ENCODE results near the gene GP1BA.
"Not testable (repeated sequence)": the region's sequence is repeated elsewhere in the genome, so short reads cannot be mapped to it uniquely, and the experiment has no call there.

Gene GP1BA

GRCh38 chr17:4901648-4902344 lies 30.3 kb upstream of the GP1BA start:
- DNase-seq: no peak

- DNase-seq: no peak
Measured at GRCh38 chr17:4902540-4902939, 29.5 kb upstream of the GP1BA start.

GRCh38 chr17:4903051-4903818 lies 28.8 kb upstream of the GP1BA start, which contains the start of gene CHRNE:
Gene CHRNE, minus strand, starts transcription at chr17:4903098. Its CDS starts 35 bp downstream, at chr17:4903063.
- DNase-seq: peak; percentile 72 to 79

- DNase-seq: not testable (repeated sequence)
Measured at GRCh38 chr17:4906642-4907041, 25.4 kb upstream of the GP1BA start.

DNA sequence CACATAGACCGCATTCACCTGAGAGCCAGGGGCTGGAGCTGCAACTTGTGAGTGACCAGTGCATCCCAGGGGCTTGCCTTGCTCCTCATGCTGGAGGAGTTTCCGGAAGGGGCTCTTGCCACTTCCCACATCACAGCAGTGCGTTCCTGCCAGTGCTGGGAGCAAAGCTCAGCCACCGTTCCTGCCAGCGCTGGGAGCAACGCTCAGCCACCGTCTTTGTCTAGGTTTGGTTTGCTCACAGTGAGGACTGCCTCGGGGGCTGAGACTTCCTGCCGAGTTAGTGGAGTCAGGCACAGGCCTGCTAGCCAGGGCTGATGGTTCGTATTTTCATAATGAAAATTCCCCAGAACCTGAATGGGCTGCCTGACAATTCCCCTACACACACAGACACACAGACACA lies 23.8 kb upstream of the GP1BA start:
- no peak for DNase-seq

- peak; percentile 58 to 62 for DNase-seq
Measured at GRCh38 chr17:4908711-4909496, 23.2 kb upstream of the GP1BA start.

GRCh38 chr17:4913994-4914393 lies 18.1 kb upstream of the GP1BA start:
- DNase-seq: no peak

- DNase-seq: not testable (repeated sequence)
Measured at GRCh38 chr17:4914551-4914950, 17.5 kb upstream of the GP1BA start.

DNA sequence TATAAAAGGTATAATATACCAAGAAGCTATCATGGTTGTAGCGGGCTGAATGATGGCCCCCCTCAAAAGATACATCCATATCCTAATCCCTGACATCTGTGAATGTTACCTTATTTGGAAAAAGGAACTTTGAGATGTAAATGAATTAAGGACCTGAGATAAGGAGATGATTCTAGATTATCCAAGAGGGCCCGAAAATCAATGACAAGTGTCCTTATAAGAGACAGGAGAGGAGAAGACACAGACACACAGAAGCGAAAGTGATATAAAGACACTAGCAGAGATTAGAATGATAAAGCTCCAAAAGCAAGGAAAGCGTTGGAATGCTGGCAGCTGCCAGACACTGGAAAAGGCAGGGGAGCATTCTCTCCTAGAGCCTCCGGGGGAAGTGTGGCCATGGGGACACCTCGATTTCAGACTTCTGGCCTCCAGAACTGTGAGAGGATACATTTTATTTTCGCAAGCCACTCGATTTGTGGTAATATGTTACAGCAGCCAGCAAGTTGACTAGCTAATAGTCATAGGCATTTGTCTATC lies 12.5 kb upstream of the GP1BA start:
- DNase-seq: no peak

- no peak for DNase-seq
Measured at GRCh38 chr17:4920351-4921048, 11.6 kb upstream of the GP1BA start.

- no peak for DNase-seq
Measured at GRCh38 chr17:4921320-4921719, 10.8 kb upstream of the GP1BA start.

GRCh38 chr17:4926577-4927335 lies 5.3 kb upstream of the GP1BA start:
- DNase-seq: not testable (repeated sequence)

DNA sequence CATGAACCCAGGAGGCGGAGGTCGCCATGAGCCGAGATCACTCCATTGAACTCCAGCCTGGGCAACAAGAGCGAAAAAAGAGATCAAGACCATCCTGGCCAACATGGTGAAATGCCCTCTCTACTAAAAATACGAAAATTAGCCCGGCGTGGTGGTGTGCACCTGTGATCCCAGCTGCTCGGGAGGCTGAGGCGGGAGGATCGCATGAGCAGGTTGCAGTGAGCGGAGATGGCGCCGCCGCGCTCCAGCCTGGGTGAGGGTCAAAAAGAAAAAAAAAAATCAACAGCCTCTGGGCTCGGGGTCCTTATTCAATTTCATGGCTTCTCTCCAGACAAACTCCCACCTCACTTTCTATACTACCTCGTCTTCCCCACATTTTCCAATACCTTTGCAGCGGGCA lies 3.2 kb upstream of the GP1BA start:
- DNase-seq: no peak

GRCh38 chr17:4932756-4933155 lies 679 bp downstream of the GP1BA start:
- no peak for DNase-seq

DNA sequence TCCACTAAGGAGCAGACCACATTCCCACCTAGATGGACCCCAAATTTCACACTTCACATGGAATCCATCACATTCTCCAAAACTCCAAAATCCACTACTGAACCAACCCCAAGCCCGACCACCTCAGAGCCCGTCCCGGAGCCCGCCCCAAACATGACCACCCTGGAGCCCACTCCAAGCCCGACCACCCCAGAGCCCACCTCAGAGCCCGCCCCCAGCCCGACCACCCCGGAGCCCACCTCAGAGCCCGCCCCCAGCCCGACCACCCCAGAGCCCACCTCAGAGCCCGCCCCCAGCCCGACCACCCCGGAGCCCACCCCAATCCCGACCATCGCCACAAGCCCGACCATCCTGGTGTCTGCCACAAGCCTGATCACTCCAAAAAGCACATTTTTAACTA lies 1.6 kb downstream of the GP1BA start:
- DNase-seq: no peak

DNA sequence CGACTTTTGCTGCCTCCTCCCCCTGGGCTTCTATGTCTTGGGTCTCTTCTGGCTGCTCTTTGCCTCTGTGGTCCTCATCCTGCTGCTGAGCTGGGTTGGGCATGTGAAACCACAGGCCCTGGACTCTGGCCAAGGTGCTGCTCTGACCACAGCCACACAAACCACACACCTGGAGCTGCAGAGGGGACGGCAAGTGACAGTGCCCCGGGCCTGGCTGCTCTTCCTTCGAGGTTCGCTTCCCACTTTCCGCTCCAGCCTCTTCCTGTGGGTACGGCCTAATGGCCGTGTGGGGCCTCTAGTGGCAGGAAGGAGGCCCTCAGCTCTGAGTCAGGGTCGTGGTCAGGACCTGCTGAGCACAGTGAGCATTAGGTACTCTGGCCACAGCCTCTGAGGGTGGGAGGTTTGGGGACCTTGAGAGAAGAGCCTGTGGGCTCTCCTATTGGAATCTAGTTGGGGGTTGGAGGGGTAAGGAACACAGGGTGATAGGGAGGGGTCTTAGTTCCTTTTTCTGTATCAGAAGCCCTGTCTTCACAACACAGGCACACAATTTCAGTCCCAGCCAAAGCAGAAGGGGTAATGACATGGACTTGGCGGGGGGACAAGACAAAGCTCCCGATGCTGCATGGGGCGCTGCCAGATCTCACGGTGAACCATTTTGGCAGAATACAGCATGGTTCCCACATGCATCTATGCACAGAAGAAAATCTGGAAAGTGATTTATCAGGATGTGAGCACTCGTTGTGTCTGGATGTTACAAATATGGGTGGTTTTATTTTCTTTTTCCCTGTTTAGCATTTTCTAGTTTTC lies 2.3 kb downstream of the GP1BA start:
- no peak for DNase-seq

GRCh38 chr17:4935650-4936049 lies 3.6 kb downstream of the GP1BA start:
- DNase-seq: no peak

- DNase-seq: no peak
Measured at GRCh38 chr17:4936436-4936835, 4.4 kb downstream of the GP1BA start.

GRCh38 chr17:4937553-4937952 lies 5.5 kb downstream of the GP1BA start:
- no peak for DNase-seq

DNA sequence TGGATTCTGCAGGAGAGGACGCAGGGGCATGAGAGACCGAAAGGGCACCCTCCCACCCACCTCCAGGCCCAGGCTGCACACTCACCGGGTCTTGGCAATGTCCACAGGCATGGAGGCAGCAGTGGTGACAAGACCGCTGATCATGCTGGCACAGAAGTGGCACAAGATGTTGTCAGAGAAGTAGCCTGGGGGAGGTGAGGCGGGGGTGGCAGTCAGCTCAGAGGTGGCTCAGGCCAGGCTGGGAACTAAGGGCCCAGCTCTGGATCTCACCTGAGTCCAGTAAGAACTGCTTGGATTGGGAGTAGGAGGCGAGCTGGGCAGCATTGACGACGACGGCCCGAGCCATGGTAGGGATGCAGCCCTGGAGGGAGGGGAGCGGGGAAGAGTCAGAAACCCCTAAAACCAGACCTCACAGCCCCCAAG lies 6.0 kb downstream of the GP1BA start:
- DNase-seq: no peak

Measured in stimulated activated CD4-positive, alpha-beta T cell treated with anti-CD3 and anti-CD28 coated beads, Interleukin-2, amount 100 ng/mL, for 48 hours (primary cell).